GM23338 (cell line): ENCODE data around the gene IL10. TPM values are rescaled to one million over a fixed set of nuclear protein-coding genes. Genes with fewer than 3 reads are reported as not detected.

Experiments used
- ATAC-seq: fragments of 200-7000 bp; cut with Tn5 transposase; 3 replicates; pipeline ENCODE4 v1.9.1; 2020
- DNase-seq: peaks from one replicate; pipeline ENCODE4 v3.0.0-alpha.2; 2015; ENCODE audit warnings: low spot score
- H2AFZ ChIP-seq: fragments of 200-600 bp; sonication (generic); 2 replicates; pipeline ENCODE4 v1.8.0; 2016; ENCODE audit warnings: antibody characterized with exemption, mild to moderate bottlenecking, moderate library complexity
- H3F3A ChIP-seq: fragments of 200-600 bp; sonication (generic); replicated peaks from 2 replicates; pipeline ENCODE4 v1.8.0; 2017; ENCODE audit warnings: antibody characterized with exemption, mixed run types, low read depth
- H3K27ac ChIP-seq: fragments of 200-600 bp; sonication (generic); 2 replicates; pipeline ENCODE4 v1.6.1; 2016; ENCODE audit warnings: low read depth
- H3K27me3 ChIP-seq: fragments of 200-600 bp; sonication (generic); 2 replicates; pipeline ENCODE4 v1.8.0; 2016; ENCODE audit warnings: mild to moderate bottlenecking, mixed run types, moderate library complexity; ENCODE audit not compliant: insufficient read depth
- H3K36me3 ChIP-seq: fragments of 200-600 bp; sonication (generic); 2 replicates; pipeline ENCODE4 v1.8.0; 2016; ENCODE audit warnings: mild to moderate bottlenecking; ENCODE audit not compliant: insufficient read depth
- H3K4me1 ChIP-seq: fragments of 200-600 bp; sonication (generic); 2 replicates; pipeline ENCODE4 v1.8.0; 2016; ENCODE audit warnings: mild to moderate bottlenecking, moderate library complexity; ENCODE audit not compliant: insufficient read depth
- H3K4me2 ChIP-seq: fragments of 200-600 bp; sonication (generic); 2 replicates; pipeline ENCODE4 v1.7.1; 2017; ENCODE audit warnings: mixed run types
- H3K4me3 ChIP-seq: fragments of 200-600 bp; sonication (generic); 2 replicates; pipeline ENCODE4 v1.6.1; 2016; ENCODE audit warnings: mixed run types
- H3K79me2 ChIP-seq: fragments of 200-600 bp; sonication (generic); replicated peaks from 2 replicates; pipeline ENCODE4 v1.8.0; 2017; ENCODE audit warnings: mild to moderate bottlenecking; ENCODE audit not compliant: insufficient read depth
- H3K9me2 ChIP-seq: fragments of 200-600 bp; sonication (generic); 2 replicates; pipeline ENCODE4 v1.8.0; 2017; ENCODE audit not compliant: insufficient read depth
- H4K20me1 ChIP-seq: fragments of 200-600 bp; sonication (generic); replicated peaks from 2 replicates; pipeline ENCODE4 v1.8.0; 2017; ENCODE audit warnings: mild to moderate bottlenecking; ENCODE audit not compliant: insufficient read depth
- H3K27ac Mint-ChIP-seq: 2 replicates; pipeline ENCODE4 v1.8.0; 2020; ENCODE audit warnings: inconsistent platforms, mild to moderate bottlenecking, moderate library complexity, mixed read lengths
- H3K27me3 Mint-ChIP-seq: 3 replicates; pipeline ENCODE4 v1.8.0; 2022; ENCODE audit warnings: low read depth, mild to moderate bottlenecking, moderate library complexity, mixed read lengths, inconsistent platforms; ENCODE audit not compliant: insufficient read depth, poor library complexity
- H3K36me3 Mint-ChIP-seq: 3 replicates; pipeline ENCODE4 v1.8.0; 2021; ENCODE audit warnings: low read depth, mild to moderate bottlenecking, inconsistent platforms, moderate library complexity, mixed read lengths
- H3K4me1 Mint-ChIP-seq: 3 replicates; pipeline ENCODE4 v1.8.0; 2020; ENCODE audit warnings: mild to moderate bottlenecking, inconsistent platforms, mixed read lengths
- H3K4me3 Mint-ChIP-seq: 3 replicates; pipeline ENCODE4 v1.8.0; 2021; ENCODE audit warnings: moderate library complexity, mild to moderate bottlenecking, inconsistent platforms, mixed read lengths
- H3K9me3 Mint-ChIP-seq: 3 replicates; pipeline ENCODE4 v1.8.0; 2020; ENCODE audit warnings: moderate library complexity, mild to moderate bottlenecking, inconsistent platforms, mixed read lengths
- CREB1 ChIP-seq: fragments of 250-450 bp; sonication (Bioruptor Pico); IDR thresholded peaks from 2 replicates; pipeline ENCODE4 v1.5.0; 2020; ENCODE audit warnings: low read depth, mild to moderate bottlenecking, moderate library complexity
- CTCF ChIP-seq, 2 experiments: fragments of 200-600 bp in 1 of 2; sonication (generic) in 1 of 2; conservative IDR thresholded peaks; 2 replicates each; pipeline versions ENCODE4 v1.5.1 to v1.6.1; 2016 to 2017; ENCODE audit warnings: antibody characterized with exemption in 2 of 2, low read depth in 2 of 2, mild to moderate bottlenecking in 2 of 2, moderate library complexity in 1 of 2
- ETS1 ChIP-seq: IDR thresholded peaks from 2 replicates; pipeline ENCODE4 v1.6.1; 2016; ENCODE audit warnings: antibody characterized with exemption
- EZH2 ChIP-seq: fragments of 200-600 bp; sonication (generic); IDR thresholded peaks from one replicate; pipeline ENCODE4 v1.8.0; 2017; ENCODE audit warnings: antibody characterized with exemption, mild to moderate bottlenecking, low read depth; ENCODE audit not compliant: unreplicated experiment
- EZH2phosphoT487 ChIP-seq: fragments of 200-600 bp; sonication (generic); IDR thresholded peaks from one replicate; pipeline ENCODE4 v1.8.1; 2018; ENCODE audit warnings: antibody characterized with exemption; ENCODE audit not compliant: unreplicated experiment
- JUNB ChIP-seq: IDR thresholded peaks from one replicate; pipeline ENCODE4 v1.6.1; 2016; ENCODE audit warnings: antibody characterized with exemption; ENCODE audit not compliant: unreplicated experiment
- NANOG ChIP-seq: IDR thresholded peaks from 2 replicates; pipeline ENCODE4 v1.6.1; 2016; ENCODE audit warnings: antibody characterized with exemption, borderline replicate concordance
- POLR2AphosphoS5 ChIP-seq: IDR thresholded peaks from 2 replicates; pipeline ENCODE4 v1.6.1; 2016; ENCODE audit warnings: antibody characterized with exemption, low read depth
- REST ChIP-seq: IDR thresholded peaks from one replicate; pipeline ENCODE4 v1.6.1; 2018; ENCODE audit warnings: antibody characterized with exemption; ENCODE audit not compliant: unreplicated experiment
- STAT1 ChIP-seq: IDR thresholded peaks from one replicate; pipeline ENCODE4 v1.6.1; 2016; ENCODE audit warnings: antibody characterized with exemption; ENCODE audit not compliant: unreplicated experiment
- ZNF114 ChIP-seq: fragments of 250-450 bp; sonication (Bioruptor Pico); IDR thresholded peaks from 2 replicates; pipeline ENCODE4 v1.5.0; 2020; ENCODE audit warnings: mild to moderate bottlenecking, moderate library complexity
- ZNF331 ChIP-seq: fragments of 250-450 bp; sonication (Bioruptor Pico); IDR thresholded peaks from 2 replicates; pipeline ENCODE4 v1.5.0; 2020; ENCODE audit warnings: low read depth, mild to moderate bottlenecking, moderate library complexity
- polyA plus RNA-seq: library from polyadenylated mRNA; unstranded; fragments of >200 nt; fragmentation: Nextera tagmentation; extraction: Ambion mirVana; gene quantifications from 2 replicates; pipeline ENCODE4 v1.2.1, GENCODE V29; 2016
- total RNA-seq: library from RNA; depleted of rRNA; stranded (reverse); fragments of >200 nt; shearing (Covaris generic); gene quantifications from 2 replicates; pipeline ENCODE4 v1.2.3, GENCODE V29; 2014

The IL10 gene
- total and polyA plus RNA-seq, 2 experiments from 2014 or later, result not detected

GRCh38 chr1:206732992-206733391 lies 39.3 kb downstream of the IL10 start (continued):
- TF ChIP-seq CTCF (conservative IDR thresholded peaks at IDR 0.05; ENCODE audit: low read depth in 2 of 2) (no peak), CREB1 (CRISPR knock-in tag) (no peak), STAT1 (no peak)

- DNase-seq (no peak), ATAC-seq (no peak)
- no peak overlapping the region for H2AFZ ChIP-seq
- no peaks in the 10 kb centered on the region for H3F3A ChIP-seq
- no peaks in the 10 kb centered on the region for H3K9me2 ChIP-seq
- Mint-ChIP-seq H3K27ac (no peak overlapping the region), H3K27me3 (peaks cover 2% of the 10 kb centered on the region), H3K4me3 (no peak overlapping the region), H3K4me1 (no peaks in the 10 kb centered on the region), H3K9me3 (no peaks in the 10 kb centered on the region), H3K36me3 (peaks cover 18% of the 10 kb centered on the region)
- 0 out of 2 replicates have a peak, but pooled peaks cover 3% of the 10 kb centered on the region for H4K20me1 ChIP-seq
- H3K27ac ChIP-seq, result no peak overlapping the region
- no peak overlapping the region for H3K4me2 ChIP-seq
- H3K4me3 ChIP-seq, result no peak overlapping the region
- no peaks in the 10 kb centered on the region for H3K27me3 ChIP-seq
- no peaks in the 10 kb centered on the region for H3K4me1 ChIP-seq
- no peaks in the 10 kb centered on the region; the same call in 1 of the 2 replicates for H3K79me2 ChIP-seq
- no peaks in the 10 kb centered on the region; the same call in 1 of the 2 replicates for H3K36me3 ChIP-seq
- TF ChIP-seq EZH2, result no peak
- TF ChIP-seq NANOG, result no peak
- no peak for TF ChIP-seq ZNF114 (CRISPR knock-in tag)
- no peak for TF ChIP-seq POLR2AphosphoS5
- TF ChIP-seq CREB1 (CRISPR knock-in tag), result no peak
- no peak for TF ChIP-seq REST
- no peak for TF ChIP-seq STAT1
- TF ChIP-seq ZNF331 (CRISPR knock-in tag), result no peak
- TF ChIP-seq CTCF (conservative IDR thresholded peaks at IDR 0.05; ENCODE audit: low read depth in 2 of 2), result no peak
- TF ChIP-seq JUNB, result no peak
- no peak for TF ChIP-seq EZH2phosphoT487
- TF ChIP-seq ETS1, result no peak
Observed at GRCh38 chr1:206732508-206732907, 39.8 kb downstream of the IL10 start.
